ENCODE results near the gene TMX1.

TMX1 gene

DNA sequence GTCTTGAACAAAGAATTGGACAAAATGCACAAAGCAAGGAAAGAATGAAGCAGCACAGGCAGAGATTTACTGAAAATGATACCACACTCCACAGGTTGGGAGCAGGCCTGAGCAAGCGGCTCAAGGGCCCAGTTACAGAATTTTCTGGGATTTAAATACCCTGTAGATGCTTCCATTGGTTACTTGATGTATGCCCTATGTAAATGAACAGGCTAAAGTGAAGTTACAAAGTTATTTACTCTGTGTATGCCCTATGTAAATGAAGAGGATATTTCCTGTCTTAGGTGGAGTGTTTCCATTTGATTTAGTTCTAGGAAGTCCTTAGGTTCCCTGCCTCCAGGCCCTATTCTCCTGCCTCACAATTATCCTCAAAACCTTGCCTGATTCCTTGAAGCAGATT is 36.6 kb downstream of the TMX1 start:
- H3K4me3 ChIP-seq (ENCODE audit: low read length), result no peak overlapping the region
- TF ChIP-seq, protein P1, sequence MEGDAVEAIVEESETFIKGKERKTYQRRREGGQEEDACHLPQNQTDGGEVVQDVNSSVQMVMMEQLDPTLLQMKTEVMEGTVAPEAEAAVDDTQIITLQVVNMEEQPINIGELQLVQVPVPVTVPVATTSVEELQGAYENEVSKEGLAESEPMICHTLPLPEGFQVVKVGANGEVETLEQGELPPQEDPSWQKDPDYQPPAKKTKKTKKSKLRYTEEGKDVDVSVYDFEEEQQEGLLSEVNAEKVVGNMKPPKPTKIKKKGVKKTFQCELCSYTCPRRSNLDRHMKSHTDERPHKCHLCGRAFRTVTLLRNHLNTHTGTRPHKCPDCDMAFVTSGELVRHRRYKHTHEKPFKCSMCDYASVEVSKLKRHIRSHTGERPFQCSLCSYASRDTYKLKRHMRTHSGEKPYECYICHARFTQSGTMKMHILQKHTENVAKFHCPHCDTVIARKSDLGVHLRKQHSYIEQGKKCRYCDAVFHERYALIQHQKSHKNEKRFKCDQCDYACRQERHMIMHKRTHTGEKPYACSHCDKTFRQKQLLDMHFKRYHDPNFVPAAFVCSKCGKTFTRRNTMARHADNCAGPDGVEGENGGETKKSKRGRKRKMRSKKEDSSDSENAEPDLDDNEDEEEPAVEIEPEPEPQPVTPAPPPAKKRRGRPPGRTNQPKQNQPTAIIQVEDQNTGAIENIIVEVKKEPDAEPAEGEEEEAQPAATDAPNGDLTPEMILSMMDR (IDR thresholded peaks at IDR 0.05; ENCODE audit: insufficient read depth, low read depth, low read length, missing control alignments), result no peak
- no peak for DNase-seq (ENCODE audit: low read depth)

- H3K4me3 ChIP-seq (ENCODE audit: low read length), result no peak overlapping the region
These were observed 37.8 kb downstream of the TMX1 start for GRCh38 chr14:51277753-51278415.

GRCh38 chr14:51282517-51282916 is 42.5 kb downstream of the TMX1 start:
- DNase-seq (ENCODE audit: low read depth), result no peak
- no peak overlapping the region for H3K4me3 ChIP-seq (ENCODE audit: low read length)
- TF ChIP-seq, protein P1 (IDR thresholded peaks at IDR 0.05; ENCODE audit: insufficient read depth, low read depth, low read length, missing control alignments), result no peak

More at GRCh38 chr14:51277753-51278415, 37.8 kb downstream of the TMX1 start:
- TF ChIP-seq, protein P1 (IDR thresholded peaks at IDR 0.05; ENCODE audit: insufficient read depth, low read depth, low read length, missing control alignments), result no peak
- DNase-seq (ENCODE audit: low read depth), result no peak

GRCh38 chr14:51283402-51284085 is 43.5 kb downstream of the TMX1 start:
- peak; percentile 90 for DNase-seq (ENCODE audit: low read depth)
- TF ChIP-seq, protein P1 (IDR thresholded peaks at IDR 0.05; ENCODE audit: insufficient read depth, low read depth, low read length, missing control alignments), result peak; percentile 73
- H3K4me3 ChIP-seq (ENCODE audit: low read length), result no peak overlapping the region

DNA sequence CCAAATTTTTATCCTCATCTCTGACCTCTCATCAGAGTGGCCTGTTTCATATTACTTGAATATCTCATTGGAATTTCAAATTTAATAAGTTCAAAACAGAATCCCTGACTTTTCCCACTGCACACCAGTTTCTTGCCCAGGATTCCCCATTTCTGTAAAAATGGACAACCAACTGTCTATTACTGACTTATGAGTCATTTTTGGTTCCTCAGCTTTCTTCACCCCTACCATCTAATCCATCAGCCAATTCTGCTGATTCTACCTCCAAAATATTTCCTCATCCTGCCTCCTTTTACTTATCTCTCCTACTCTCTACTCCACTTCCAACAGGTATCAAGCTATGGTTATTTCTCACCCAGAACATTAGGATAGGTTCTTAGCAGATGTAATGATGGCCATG is 44.2 kb downstream of the TMX1 start:
- TF ChIP-seq, protein P1 (IDR thresholded peaks at IDR 0.05; ENCODE audit: insufficient read depth, low read depth, low read length, missing control alignments), result no peak
- DNase-seq (ENCODE audit: low read depth), result no peak
- H3K4me3 ChIP-seq (ENCODE audit: low read length), result no peak overlapping the region

DNA sequence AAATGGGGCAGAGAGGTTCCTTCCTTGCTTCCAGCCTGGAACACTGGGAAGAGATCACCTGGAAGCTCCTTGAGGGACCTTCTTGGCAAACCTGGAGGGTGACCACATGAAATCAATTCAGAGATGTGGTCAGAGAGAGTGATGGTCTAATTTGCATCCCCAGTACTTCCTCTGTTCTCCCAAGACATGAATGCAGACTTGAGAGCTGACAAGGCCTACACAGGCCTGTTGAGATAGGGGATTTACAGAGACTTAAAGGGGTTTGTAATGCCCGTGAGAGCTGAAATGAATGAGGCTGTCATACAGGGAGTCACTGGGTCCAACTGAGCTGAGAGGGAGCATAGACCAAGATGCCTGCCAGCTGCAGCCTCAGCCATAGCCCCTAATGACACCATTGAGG is 45.1 kb downstream of the TMX1 start:
- H3K4me3 ChIP-seq (ENCODE audit: low read length), result no peak overlapping the region
- DNase-seq (ENCODE audit: low read depth), result no peak
- TF ChIP-seq, protein P1 (IDR thresholded peaks at IDR 0.05; ENCODE audit: insufficient read depth, low read depth, low read length, missing control alignments), result no peak

All from epithelial cell of esophagus (primary cell).